Endometrial microvascular endothelial cells (primary cell): Measurements from ENCODE around the gene GGTLC2. TPM values are rescaled to one million over a fixed set of nuclear protein-coding genes. Genes with fewer than 3 reads are reported as not detected.
"Not testable (repeated sequence)": the region's sequence is repeated elsewhere in the genome, so short reads cannot be mapped to it uniquely, and the experiment has no call there.

ENCODE experiments used
- in situ Hi-C: cut with HindIII; loops from 2 replicates; pipeline ENCODE4 v1.10.0; 2017; ENCODE audit warnings: low sequenced_read_pairs, low pct_unique_long_range_greater_than_20kb; ENCODE audit errors: inconsistent ontology term
- total RNA-seq: library from RNA; depleted of rRNA; stranded (reverse); fragments of >200 nt; gene quantifications from one replicate; pipeline ENCODE4 v1.2.3, GENCODE V29; 2015; ENCODE audit errors: inconsistent ontology term

The GGTLC2 gene
- total RNA-seq: not detected

GRCh38 chr22:22644314-22644713, at the start of gene GGTLC2:
TSS of gene GGTLC2 (plus strand) at chr22:22644614. CDS start at chr22:22646346, 1,732 bp downstream.
- in situ Hi-C loops: not testable (repeated sequence)

GRCh38 chr22:22595001-22595835, 49.2 kb upstream of the GGTLC2 start:
- in situ Hi-C loops: no loop called here

GRCh38 chr22:22598144-22598543, 46.3 kb upstream of the GGTLC2 start:
- in situ Hi-C loops: no loop called here

- in situ Hi-C loops: no loop called here
These were observed 45.2 kb upstream of the GGTLC2 start for GRCh38 chr22:22599248-22599647.

- in situ Hi-C loops: no loop called here
These were observed 43.7 kb upstream of the GGTLC2 start for GRCh38 chr22:22600531-22601261.

GRCh38 chr22:22603470-22603947, 40.9 kb upstream of the GGTLC2 start:
- in situ Hi-C loops: no loop called here

GRCh38 chr22:22604326-22605073, 39.9 kb upstream of the GGTLC2 start:
- in situ Hi-C loops: no loop called here

- in situ Hi-C loops: no loop called here
These were observed 39.4 kb upstream of the GGTLC2 start for GRCh38 chr22:22605074-22605404.

- in situ Hi-C loops: not testable (repeated sequence)
These were observed 36.4 kb upstream of the GGTLC2 start for GRCh38 chr22:22608022-22608421.

GRCh38 chr22:22609291-22609690, 35.1 kb upstream of the GGTLC2 start:
- in situ Hi-C loops: no loop called here

- in situ Hi-C loops: no loop called here
These were observed 31.9 kb upstream of the GGTLC2 start for GRCh38 chr22:22612516-22612915.

- in situ Hi-C loops: no loop called here
These were observed 30.3 kb upstream of the GGTLC2 start for GRCh38 chr22:22614065-22614464.

- in situ Hi-C loops: no loop called here
These were observed 27.8 kb upstream of the GGTLC2 start for GRCh38 chr22:22616636-22617035.

GRCh38 chr22:22618448-22618847, 26.0 kb upstream of the GGTLC2 start:
- in situ Hi-C loops: no loop called here

GRCh38 chr22:22618923-22619322, 25.5 kb upstream of the GGTLC2 start:
- in situ Hi-C loops: no loop called here

GRCh38 chr22:22619765-22620414, 24.5 kb upstream of the GGTLC2 start:
- in situ Hi-C loops: no loop called here

- in situ Hi-C loops: not testable (repeated sequence)
These were observed 15.6 kb upstream of the GGTLC2 start for GRCh38 chr22:22628546-22629495.

GRCh38 chr22:22631223-22631652, 13.2 kb upstream of the GGTLC2 start:
- in situ Hi-C loops: not testable (repeated sequence)
